HUES6 (cell line): Measurements from ENCODE around the gene SIDT2.
"Not testable (repeated sequence)": the region's sequence is repeated elsewhere in the genome, so short reads cannot be mapped to it uniquely, and the experiment has no call there.

Experiments
- H3K27ac ChIP-seq: 2 replicates; pipeline ENCODE4 v1.7.0; 2013; ENCODE audit warnings: low read depth, mild to moderate bottlenecking, low read length, inconsistent platforms
- H3K27me3 ChIP-seq: 2 replicates; pipeline ENCODE4 v1.6.1; 2013; ENCODE audit warnings: low read length; ENCODE audit not compliant: control insufficient read depth, insufficient read depth
- H3K36me3 ChIP-seq: 2 replicates; pipeline ENCODE4 v1.6.1; 2013; ENCODE audit warnings: low read length; ENCODE audit not compliant: control insufficient read depth, insufficient read depth
- H3K4me1 ChIP-seq: 2 replicates; pipeline ENCODE4 v1.6.1; 2013; ENCODE audit warnings: low read length; ENCODE audit not compliant: control insufficient read depth, insufficient read depth
- H3K4me3 ChIP-seq: 2 replicates; pipeline ENCODE4 v1.5.1; 2013; ENCODE audit warnings: low read depth, low read length
- H3K9ac ChIP-seq: one replicate; pipeline ENCODE4 v1.6.1; 2013; ENCODE audit warnings: mild to moderate bottlenecking, low read length
- H3K9me3 ChIP-seq: 2 replicates; pipeline ENCODE4 v1.6.1; 2013; ENCODE audit warnings: low read depth, low read length; ENCODE audit not compliant: control insufficient read depth, insufficient read depth

The SIDT2 gene

DNA sequence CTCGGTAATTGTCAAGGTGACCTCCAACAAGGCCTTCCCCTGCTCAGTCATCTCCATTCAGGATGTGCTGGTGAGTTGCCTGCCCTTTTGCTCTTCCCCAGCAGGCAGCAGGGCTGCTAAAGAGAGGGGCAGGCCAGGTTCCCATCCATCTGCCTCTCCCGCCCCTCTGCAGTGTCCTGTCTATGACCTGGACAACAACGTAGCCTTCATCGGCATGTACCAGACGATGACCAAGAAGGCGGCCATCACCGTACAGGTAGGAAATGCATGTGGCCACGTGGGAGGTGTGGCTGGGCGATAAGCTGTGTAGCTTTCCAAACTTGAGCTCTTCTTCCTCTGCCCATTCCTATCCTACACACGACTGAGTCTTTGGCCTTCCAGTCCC lies 4.0 kb downstream of the SIDT2 start:
- H3K36me3 ChIP-seq = peaks cover 20% of the 10 kb centered on the region
- no peak overlapping the region for H3K9ac ChIP-seq
- no peak overlapping the region for H3K27ac ChIP-seq
- H3K27me3 ChIP-seq = no peaks in the 10 kb centered on the region
- peaks cover 17% of the 10 kb centered on the region for H3K4me1 ChIP-seq
- H3K9me3 ChIP-seq = no peaks in the 10 kb centered on the region
- H3K4me3 ChIP-seq = no peak overlapping the region

DNA sequence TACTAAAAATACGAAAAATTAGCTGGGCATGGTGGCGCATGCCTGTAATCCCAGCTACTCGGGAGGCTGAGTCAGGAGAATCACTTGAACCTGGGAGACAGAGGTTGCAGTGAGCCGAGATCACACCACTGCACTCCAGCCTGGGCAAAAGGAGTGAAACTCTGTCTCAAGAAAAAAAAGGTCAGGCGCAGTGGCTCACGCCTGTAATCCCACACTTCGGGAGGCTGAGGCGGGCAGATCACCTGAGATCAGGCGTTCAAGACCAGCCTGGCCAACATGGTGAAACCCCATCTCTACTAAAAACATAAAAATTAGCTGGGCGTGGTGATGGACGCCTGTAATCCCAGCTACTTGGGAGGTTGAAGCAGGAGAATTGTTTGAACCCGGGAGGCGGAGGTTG lies 4.6 kb downstream of the SIDT2 start:
- H3K9ac ChIP-seq, H3K4me3 ChIP-seq, H3K27ac ChIP-seq, H3K9me3 ChIP-seq, H3K27me3 ChIP-seq: not testable (repeated sequence)
- Histone ChIP-seq H3K4me1 (peaks cover 13% of the 10 kb centered on the region), H3K36me3 (peaks cover 24% of the 10 kb centered on the region)

DNA sequence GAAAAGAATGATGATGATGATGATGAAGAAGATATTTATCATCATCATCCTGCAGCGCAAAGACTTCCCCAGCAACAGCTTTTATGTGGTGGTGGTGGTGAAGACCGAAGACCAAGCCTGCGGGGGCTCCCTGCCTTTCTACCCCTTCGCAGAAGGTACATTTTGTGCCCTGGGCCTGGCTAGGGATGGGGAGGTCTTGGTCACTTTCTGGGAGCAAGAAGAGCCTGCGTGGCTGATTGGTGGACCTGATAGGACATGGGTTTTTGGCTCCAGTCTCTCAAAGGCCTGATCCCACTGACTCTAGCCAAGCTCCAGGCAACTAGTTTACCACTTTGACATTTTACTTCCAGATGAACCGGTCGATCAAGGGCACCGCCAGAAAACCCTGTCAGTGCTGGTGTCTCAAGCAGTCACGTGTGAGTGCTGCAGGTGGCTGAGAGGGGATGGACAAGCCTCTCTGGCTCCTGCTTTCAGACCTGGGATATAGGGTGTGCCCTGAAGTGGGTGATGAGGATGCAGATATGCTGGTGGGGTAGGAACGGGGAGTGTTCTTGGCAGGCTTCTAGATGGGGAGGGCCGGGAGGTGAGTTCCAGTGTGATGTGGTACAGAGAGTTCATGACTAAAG lies 5.3 kb downstream of the SIDT2 start:
- peaks cover 31% of the 10 kb centered on the region for H3K36me3 ChIP-seq
- no peak overlapping the region for H3K27ac ChIP-seq
- H3K4me1 ChIP-seq = peaks cover 13% of the 10 kb centered on the region
- no peaks in the 10 kb centered on the region for H3K27me3 ChIP-seq
- H3K4me3 ChIP-seq = no peak overlapping the region
- H3K9ac ChIP-seq = no peak overlapping the region
- no peaks in the 10 kb centered on the region for H3K9me3 ChIP-seq

DNA sequence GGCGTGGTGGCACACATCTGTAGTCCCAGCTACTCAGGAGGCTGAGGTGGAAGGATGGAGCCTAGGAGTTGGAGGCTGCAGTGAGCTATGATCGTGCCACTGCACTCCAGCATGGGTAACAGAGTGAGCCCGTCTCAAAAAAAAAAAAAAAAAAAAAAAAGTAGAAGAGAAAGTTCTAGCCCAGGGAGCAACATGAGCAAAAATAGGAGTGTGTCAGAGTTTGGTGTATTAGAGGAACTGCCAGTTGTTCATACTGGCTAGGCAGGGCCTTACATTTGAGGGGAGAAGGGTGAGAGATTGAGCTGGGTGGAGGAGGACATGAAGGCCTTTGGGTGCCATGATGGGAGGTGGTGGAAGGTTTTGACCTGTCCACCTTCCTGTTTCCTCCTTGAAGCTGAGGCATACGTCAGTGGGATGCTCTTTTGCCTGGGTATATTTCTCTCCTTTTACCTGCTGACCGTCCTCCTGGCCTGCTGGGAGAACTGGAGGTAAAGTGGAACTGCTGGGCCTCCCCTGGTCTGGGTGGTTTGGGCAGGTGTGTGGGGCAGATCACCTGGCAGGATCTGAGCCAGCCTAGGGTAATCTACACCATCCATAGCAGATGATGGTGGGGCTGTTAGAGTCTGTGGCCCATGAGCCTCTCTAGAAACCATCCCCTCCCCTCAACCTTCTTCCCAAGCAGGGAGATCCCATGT lies 7.3 kb downstream of the SIDT2 start:
- Histone ChIP-seq H3K36me3 (peaks cover 50% of the 10 kb centered on the region), H3K27ac (no peak overlapping the region), H3K9me3 (no peaks in the 10 kb centered on the region), H3K4me3 (no peak overlapping the region), H3K27me3 (no peaks in the 10 kb centered on the region), H3K4me1 (peaks cover 3% of the 10 kb centered on the region; the same call in 1 of the 2 replicates), H3K9ac (no peak overlapping the region)

DNA sequence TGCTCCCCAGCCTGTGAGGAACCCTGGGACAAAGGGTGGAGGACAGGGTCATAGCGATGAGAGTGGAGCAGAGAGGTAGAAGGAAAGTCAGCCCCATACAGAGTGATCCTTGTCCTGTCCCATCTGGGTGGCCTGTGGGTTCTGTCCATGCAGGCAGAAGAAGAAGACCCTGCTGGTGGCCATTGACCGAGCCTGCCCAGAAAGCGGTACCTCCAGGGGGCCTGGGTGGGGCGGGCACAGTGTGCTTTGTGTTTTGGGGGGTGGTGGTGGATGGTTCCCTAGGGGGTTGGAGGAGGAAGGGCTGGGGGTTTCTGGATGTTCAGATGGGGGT lies 7.9 kb downstream of the SIDT2 start:
- no peak overlapping the region for H3K27ac ChIP-seq
- peaks cover 51% of the 10 kb centered on the region for H3K36me3 ChIP-seq
- H3K9me3 ChIP-seq = no peaks in the 10 kb centered on the region
- no peaks in the 10 kb centered on the region for H3K4me1 ChIP-seq
- no peaks in the 10 kb centered on the region for H3K27me3 ChIP-seq
- no peak overlapping the region for H3K9ac ChIP-seq
- no peak overlapping the region for H3K4me3 ChIP-seq

DNA sequence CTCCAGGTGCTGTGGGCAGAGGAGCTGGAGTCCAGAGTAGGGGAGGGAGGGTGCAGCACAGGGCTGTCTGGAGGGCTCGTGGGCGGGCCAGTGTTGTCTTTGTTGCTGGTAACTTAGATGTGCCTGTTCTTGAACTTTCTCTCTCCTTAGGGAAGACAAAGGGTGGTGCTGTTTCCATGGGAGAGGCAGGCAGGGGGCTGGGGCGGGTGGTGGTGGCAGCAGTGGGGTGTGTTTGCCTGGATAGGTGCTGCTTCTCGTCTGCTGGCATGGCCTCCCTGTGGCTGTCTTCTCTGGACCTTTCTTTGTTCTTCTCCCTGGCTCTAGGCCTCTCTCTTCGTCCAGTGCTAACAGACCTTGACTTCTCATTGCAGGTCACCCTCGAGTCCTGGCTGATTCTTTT lies 8.5 kb downstream of the SIDT2 start:
- no peak overlapping the region for H3K9ac ChIP-seq

DNA sequence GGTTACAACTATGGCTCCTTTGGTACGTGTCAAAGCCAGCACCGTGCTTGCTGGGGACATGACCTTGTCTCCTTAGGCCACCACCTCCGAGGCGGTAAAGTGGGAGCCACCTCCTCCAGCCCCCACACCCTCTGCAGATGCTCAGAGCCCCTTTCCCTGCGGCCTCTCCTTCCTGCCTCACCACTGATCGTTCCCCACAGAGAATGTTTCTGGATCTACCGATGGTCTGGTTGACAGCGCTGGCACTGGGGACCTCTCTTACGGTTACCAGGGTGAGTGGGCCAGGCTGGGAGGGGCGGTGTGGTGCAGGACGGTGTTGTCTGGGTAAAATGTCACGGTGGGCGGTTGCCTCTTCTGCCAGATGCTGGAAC lies 8.9 kb downstream of the SIDT2 start:
- Histone ChIP-seq H3K27ac (no peak overlapping the region), H3K4me3 (no peak overlapping the region), H3K4me1 (no peaks in the 10 kb centered on the region), H3K36me3 (peaks cover 55% of the 10 kb centered on the region), H3K9ac (no peak overlapping the region), H3K27me3 (no peaks in the 10 kb centered on the region), H3K9me3 (no peaks in the 10 kb centered on the region)

More for the DNA sequence above, 8.5 kb downstream of the SIDT2 start:
- H3K4me3 ChIP-seq = no peak overlapping the region
- peaks cover 56% of the 10 kb centered on the region for H3K36me3 ChIP-seq
- H3K27me3 ChIP-seq = no peaks in the 10 kb centered on the region
- H3K27ac ChIP-seq = no peak overlapping the region
- no peaks in the 10 kb centered on the region for H3K4me1 ChIP-seq
- no peaks in the 10 kb centered on the region for H3K9me3 ChIP-seq

DNA sequence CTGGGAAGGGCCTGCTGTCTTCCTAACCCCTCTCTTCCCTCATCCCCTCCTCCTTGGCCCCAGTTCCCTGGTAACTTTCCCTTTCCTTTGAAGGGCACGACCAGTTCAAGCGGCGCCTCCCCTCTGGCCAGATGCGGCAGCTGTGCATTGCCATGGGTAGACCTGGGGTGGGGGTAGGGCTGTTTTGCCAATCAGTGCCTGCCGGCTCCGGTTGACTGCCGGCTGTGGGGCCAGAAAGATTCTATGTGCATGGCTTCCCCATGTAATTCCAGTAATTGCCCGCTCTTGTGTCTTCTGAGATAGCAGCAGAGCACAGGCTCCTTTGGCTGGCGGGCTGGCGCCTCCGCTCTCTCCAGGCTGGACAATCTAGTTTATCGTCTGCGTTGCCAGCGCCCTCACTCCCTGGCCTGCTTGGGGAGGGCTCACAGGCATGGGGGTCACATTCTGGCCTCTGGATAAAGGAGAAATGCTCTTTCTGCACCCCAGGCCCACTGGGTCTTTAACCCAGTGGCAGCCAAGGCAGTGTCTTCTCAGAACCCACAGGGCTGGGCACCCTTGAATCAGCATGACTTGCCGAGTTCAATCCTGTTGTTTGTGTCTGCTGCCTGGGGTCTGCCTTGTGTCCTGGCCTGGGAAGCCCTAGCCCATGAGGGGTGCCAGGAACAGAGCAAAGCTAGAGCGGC lies 9.4 kb downstream of the SIDT2 start:
- no peak overlapping the region for H3K27ac ChIP-seq
- H3K9me3 ChIP-seq = no peaks in the 10 kb centered on the region
- no peaks in the 10 kb centered on the region for H3K27me3 ChIP-seq
- H3K4me3 ChIP-seq = no peak overlapping the region
- peaks cover 56% of the 10 kb centered on the region for H3K36me3 ChIP-seq
- no peaks in the 10 kb centered on the region for H3K4me1 ChIP-seq
- no peak overlapping the region for H3K9ac ChIP-seq

DNA sequence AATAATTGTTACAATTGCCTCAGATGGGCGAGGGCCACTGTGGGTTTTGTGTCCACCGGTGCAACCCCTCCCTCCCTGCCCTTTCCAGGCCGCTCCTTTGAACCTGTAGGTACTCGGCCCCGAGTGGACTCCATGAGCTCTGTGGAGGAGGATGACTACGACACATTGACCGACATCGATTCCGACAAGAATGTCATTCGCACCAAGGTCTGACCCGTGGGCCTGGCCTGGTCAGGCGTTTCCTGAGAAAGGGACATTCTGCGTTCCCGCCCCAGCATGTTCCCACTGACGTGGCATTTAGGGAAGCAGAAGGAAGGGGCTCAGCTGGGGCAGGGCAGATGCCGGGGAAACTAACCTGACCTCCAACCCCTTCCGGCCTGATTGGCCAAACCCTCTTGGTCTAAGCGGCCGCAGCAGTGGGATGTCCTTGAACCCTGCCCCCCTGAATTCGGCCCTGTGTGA lies 10.1 kb downstream of the SIDT2 start:
- H3K4me1 ChIP-seq = no peaks in the 10 kb centered on the region
- no peak overlapping the region for H3K27ac ChIP-seq
- no peak overlapping the region for H3K4me3 ChIP-seq
- H3K9ac ChIP-seq = no peak overlapping the region
- no peaks in the 10 kb centered on the region for H3K9me3 ChIP-seq
- H3K27me3 ChIP-seq = no peaks in the 10 kb centered on the region
- peaks cover 60% of the 10 kb centered on the region for H3K36me3 ChIP-seq

DNA sequence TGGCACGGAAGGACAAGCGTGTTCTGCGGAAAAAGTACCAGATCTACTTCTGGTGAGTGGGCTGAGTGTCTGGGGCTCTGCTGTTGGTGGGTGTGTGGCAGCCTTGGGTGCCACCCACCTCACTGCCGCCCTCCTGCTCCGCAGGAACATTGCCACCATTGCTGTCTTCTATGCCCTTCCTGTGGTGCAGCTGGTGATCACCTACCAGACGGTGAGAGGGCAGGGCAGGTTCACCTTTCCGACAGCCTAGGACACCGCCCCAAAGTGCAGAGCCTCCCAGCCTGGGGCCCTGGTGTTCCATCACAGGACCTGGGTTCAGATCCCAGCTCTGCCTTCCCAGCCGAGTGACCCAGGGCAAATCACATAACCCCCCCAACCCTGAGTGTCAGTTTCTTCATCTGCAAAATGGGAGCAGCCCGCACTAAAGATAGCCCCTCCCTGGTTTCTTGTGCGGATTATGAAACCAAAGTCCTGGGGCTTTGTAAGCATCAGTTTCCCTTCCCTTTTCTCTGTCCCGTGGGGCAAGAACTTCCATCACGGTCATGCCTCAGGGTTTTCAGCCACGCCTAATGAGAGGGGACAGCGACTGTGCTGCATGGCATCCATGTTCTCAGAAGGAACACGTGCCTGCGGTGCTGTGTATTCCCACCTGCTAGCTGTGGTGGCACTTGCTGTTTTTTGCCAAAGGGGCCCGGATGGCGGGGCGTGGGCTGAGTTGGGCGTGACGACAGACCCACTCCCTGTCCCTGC lies 10.8 kb downstream of the SIDT2 start:
- H3K27ac ChIP-seq = no peak overlapping the region
- peaks cover 60% of the 10 kb centered on the region for H3K36me3 ChIP-seq
- H3K9ac ChIP-seq = no peak overlapping the region
- H3K9me3 ChIP-seq = no peaks in the 10 kb centered on the region
- H3K27me3 ChIP-seq = no peaks in the 10 kb centered on the region
- no peaks in the 10 kb centered on the region for H3K4me1 ChIP-seq
- H3K4me3 ChIP-seq = no peak overlapping the region
